Measurements from ENCODE around the gene GAPDH. TPM values are rescaled to one million over a fixed set of nuclear protein-coding genes. Genes with fewer than 3 reads are reported as not detected.
"Not testable (repeated sequence)": the region's sequence is repeated elsewhere in the genome, so short reads cannot be mapped to it uniquely, and the experiment has no call there.

Gene GAPDH
- total RNA-seq, 4 donors from 2014 or later = 1,190 to 2,139 (median 1,514) TPM

GRCh38 chr12:6575648-6576047 lies 41.3 kb downstream of the GAPDH start:
- TF ChIP-seq, protein P1, sequence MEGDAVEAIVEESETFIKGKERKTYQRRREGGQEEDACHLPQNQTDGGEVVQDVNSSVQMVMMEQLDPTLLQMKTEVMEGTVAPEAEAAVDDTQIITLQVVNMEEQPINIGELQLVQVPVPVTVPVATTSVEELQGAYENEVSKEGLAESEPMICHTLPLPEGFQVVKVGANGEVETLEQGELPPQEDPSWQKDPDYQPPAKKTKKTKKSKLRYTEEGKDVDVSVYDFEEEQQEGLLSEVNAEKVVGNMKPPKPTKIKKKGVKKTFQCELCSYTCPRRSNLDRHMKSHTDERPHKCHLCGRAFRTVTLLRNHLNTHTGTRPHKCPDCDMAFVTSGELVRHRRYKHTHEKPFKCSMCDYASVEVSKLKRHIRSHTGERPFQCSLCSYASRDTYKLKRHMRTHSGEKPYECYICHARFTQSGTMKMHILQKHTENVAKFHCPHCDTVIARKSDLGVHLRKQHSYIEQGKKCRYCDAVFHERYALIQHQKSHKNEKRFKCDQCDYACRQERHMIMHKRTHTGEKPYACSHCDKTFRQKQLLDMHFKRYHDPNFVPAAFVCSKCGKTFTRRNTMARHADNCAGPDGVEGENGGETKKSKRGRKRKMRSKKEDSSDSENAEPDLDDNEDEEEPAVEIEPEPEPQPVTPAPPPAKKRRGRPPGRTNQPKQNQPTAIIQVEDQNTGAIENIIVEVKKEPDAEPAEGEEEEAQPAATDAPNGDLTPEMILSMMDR (IDR thresholded peaks at IDR 0.05) = no peak
- no peak for TF ChIP-seq POLR2A (IDR thresholded peaks at IDR 0.05)
- 80 to 88% methylated on average over 8 of the region's 8 CpGs for WGBS, 2 donors
- no peak overlapping the region for H3K4me3 ChIP-seq (ENCODE audit: low read depth, poor library complexity, severe bottlenecking)
- no peak for DNase-seq (ENCODE audit: low spot score in 2 of 2)
- intact Hi-C loops (cut with DNase I; ENCODE audit: low total_unique reads) = no loop called here

DNA sequence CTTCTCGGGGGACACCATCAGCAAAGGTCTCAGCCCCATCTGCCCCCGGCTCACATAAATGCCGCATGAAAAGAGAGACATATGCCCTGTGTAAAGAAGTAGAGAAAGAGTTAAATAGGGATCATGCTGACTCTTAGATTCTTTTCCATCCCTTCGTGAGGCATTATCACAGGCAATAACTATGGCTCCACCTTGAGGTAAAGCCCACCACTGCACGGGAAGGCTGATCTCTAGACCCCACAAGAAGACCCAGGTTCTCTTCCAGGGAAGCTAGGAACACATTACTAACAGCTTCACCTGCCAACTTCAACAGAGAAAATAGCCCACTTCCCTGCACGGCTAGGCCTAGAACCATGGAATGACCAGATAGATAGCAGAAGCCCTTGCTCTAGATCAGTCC lies 47.9 kb downstream of the GAPDH start:
- no peak for TF ChIP-seq POLR2A (IDR thresholded peaks at IDR 0.05)
- TF ChIP-seq, protein P1 (IDR thresholded peaks at IDR 0.05) = no peak
- no peak for DNase-seq (ENCODE audit: low spot score in 2 of 2)
- no peak overlapping the region for H3K4me3 ChIP-seq (ENCODE audit: low read depth, poor library complexity, severe bottlenecking)
- 74 to 83% methylated on average over 6 of the region's 6 CpGs for WGBS, 2 donors
- intact Hi-C loops (cut with DNase I; ENCODE audit: low total_unique reads) = no loop called here

DNA sequence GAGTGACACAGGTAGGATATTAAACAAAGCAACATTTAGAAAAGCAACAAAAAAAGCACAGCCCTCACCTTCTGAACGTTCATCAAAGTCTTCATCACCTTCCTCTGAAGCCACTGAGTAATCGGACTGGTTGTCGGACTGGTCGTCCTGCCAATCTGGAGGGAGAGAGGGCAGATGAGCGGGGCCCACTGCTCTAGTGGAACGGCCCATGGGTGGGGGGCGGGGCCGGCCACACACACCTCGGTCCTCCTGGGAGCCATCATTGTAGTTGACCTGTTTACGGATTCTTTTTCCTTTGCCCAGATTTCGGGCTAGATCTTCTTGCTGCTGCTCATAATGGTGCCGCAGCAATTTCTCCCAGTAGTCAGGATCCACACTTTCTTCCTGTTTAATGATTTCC lies 48.6 kb downstream of the GAPDH start:
- H3K4me3 ChIP-seq (ENCODE audit: low read depth, poor library complexity, severe bottlenecking) = no peak overlapping the region
- TF ChIP-seq POLR2A (IDR thresholded peaks at IDR 0.05) = no peak
- TF ChIP-seq, protein P1 (IDR thresholded peaks at IDR 0.05) = no peak
- WGBS, 2 donors = 91 to 94% methylated on average over 12 of the region's 12 CpGs
- no peak for DNase-seq (ENCODE audit: low spot score in 2 of 2)
- intact Hi-C loops (cut with DNase I; ENCODE audit: low total_unique reads) = no loop called here

GRCh38 chr12:6584293-6584692 lies 50.0 kb downstream of the GAPDH start:
- intact Hi-C loops (cut with DNase I; ENCODE audit: low total_unique reads) = no loop called here
- WGBS, 2 donors = 80% methylated on average over 10 of the region's 10 CpGs
- TF ChIP-seq POLR2A (IDR thresholded peaks at IDR 0.05) = no peak
- TF ChIP-seq, protein P1 (IDR thresholded peaks at IDR 0.05) = no peak
- no peak overlapping the region for H3K4me3 ChIP-seq (ENCODE audit: low read depth, poor library complexity, severe bottlenecking)
- DNase-seq (ENCODE audit: low spot score in 2 of 2) = no peak

DNA sequence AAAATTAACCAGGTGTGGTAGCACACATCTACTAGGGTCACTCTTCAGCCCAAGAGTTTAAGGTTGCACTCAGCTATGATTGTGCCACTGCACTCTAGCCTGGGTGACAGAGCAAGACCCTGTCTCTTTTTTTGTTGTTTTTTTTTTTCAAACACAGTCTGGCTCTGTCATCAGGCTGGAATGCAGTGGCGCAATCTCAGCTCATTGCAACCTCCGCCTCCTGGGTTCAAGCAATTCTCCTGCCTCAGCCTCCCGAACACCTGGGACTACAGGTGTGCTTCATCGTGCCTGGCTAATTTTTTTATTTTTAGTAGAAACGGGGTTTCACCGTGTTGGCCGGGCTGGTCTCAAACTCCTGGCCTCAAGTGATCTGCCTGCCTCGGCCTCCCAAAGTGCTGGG lies 52.3 kb downstream of the GAPDH start:
- WGBS, 2 donors = 87 to 88% methylated on average over 8 of the region's 8 CpGs
- H3K4me3 ChIP-seq (ENCODE audit: low read depth, poor library complexity, severe bottlenecking); intact Hi-C loops (cut with DNase I; ENCODE audit: low total_unique reads); DNase-seq (ENCODE audit: low spot score in 2 of 2): not testable (repeated sequence)

Other genes starting within 250 kb of the GAPDH start
- gene PLEKHG6, start 223.8 kb upstream of the GAPDH start, total RNA-seq = 10 to 100 TPM; 10.6 to 34.1 (median 22.4) TPM
- 100 to 1,000 TPM; 104 to 252 (median 186) TPM for gene TNFRSF1A, start 192.4 kb upstream of the GAPDH start, total RNA-seq
- 100 to 1,000 TPM in 3 of 4 donors, 10 to 100 TPM in 1; 74.6 to 139 (median 119) TPM for gene SCNN1A, start 159.0 kb upstream of the GAPDH start, total RNA-seq
- 100 to 1,000 TPM; 174 to 298 (median 196) TPM for gene LTBR, start 150.4 kb upstream of the GAPDH start, total RNA-seq
- gene CD27, start 89.6 kb upstream of the GAPDH start, total RNA-seq = under 1 TPM in 2 of 4 donors, not detected in 2; 0.16 to 0.89 TPM
- gene TAPBPL, start 82.5 kb upstream of the GAPDH start, total RNA-seq = 10 to 100 TPM; 11.4 to 23.8 (median 17.6) TPM
- 1 to 10 TPM; 2.1 to 6.6 (median 4.4) TPM for gene VAMP1, start 63.8 kb upstream of the GAPDH start, total RNA-seq
- 10 to 100 TPM; 38.6 to 62.1 (median 58.7) TPM for gene MRPL51, start 41.3 kb upstream of the GAPDH start, total RNA-seq
- gene NCAPD2, start 40.4 kb upstream of the GAPDH start, total RNA-seq = 10 to 100 TPM; 18.5 to 25.9 (median 22.5) TPM
- 1 to 10 TPM; 3.3 to 6.8 (median 4.6) TPM for gene IFFO1, start 21.5 kb downstream of the GAPDH start, total RNA-seq
- 10 to 100 TPM; 16.2 to 24.0 (median 23.4) TPM for gene NOP2, start 33.8 kb downstream of the GAPDH start, total RNA-seq
- gene CHD4, start 72.9 kb downstream of the GAPDH start, total RNA-seq = 100 to 1,000 TPM; 167 to 235 (median 205) TPM
- 10 to 100 TPM; 11.0 to 16.4 (median 12.4) TPM for gene LPAR5, start 101.4 kb downstream of the GAPDH start, total RNA-seq
- 1 to 10 TPM in 2 of 4 donors, under 1 TPM in 2; 0.42 to 8.6 (median 0.76) TPM for gene ACRBP, start 112.9 kb downstream of the GAPDH start, total RNA-seq
- 10 to 100 TPM; 40.8 to 63.6 (median 56.0) TPM for gene ING4, start 128.6 kb downstream of the GAPDH start, total RNA-seq
- gene ZNF384, start 154.9 kb downstream of the GAPDH start, total RNA-seq = 10 to 100 TPM; 22.7 to 79.9 (median 33.7) TPM
- not detected for gene PIANP, start 166.3 kb downstream of the GAPDH start, total RNA-seq
- 10 to 100 TPM; 46.3 to 64.6 (median 56.6) TPM for gene COPS7A, start 189.5 kb downstream of the GAPDH start, total RNA-seq
- gene MLF2, start 218.6 kb downstream of the GAPDH start, total RNA-seq = 100 to 1,000 TPM; 140 to 196 (median 175) TPM
- 100 to 1,000 TPM in 2 of 4 donors, 10 to 100 TPM in 2; 91.6 to 131 (median 114) TPM for gene PTMS, start 231.8 kb downstream of the GAPDH start, total RNA-seq
- gene LAG3, start 238.0 kb downstream of the GAPDH start, total RNA-seq = 1 to 10 TPM in 1 of 4 donors, under 1 TPM in 1, not detected in 2; 0.52 to 1.1 TPM

Data from lower leg skin (tissue), 4 donors.